Nucleus accumbens (tissue), 56 donors: ENCODE results near the gene SCRN2.

Source experiments
- DNase-seq, 56 donors: peaks; one replicate each; lab custom pipeline; 2025; lab: John Stamatoyannopoulos, UW

The SCRN2 gene

DNA sequence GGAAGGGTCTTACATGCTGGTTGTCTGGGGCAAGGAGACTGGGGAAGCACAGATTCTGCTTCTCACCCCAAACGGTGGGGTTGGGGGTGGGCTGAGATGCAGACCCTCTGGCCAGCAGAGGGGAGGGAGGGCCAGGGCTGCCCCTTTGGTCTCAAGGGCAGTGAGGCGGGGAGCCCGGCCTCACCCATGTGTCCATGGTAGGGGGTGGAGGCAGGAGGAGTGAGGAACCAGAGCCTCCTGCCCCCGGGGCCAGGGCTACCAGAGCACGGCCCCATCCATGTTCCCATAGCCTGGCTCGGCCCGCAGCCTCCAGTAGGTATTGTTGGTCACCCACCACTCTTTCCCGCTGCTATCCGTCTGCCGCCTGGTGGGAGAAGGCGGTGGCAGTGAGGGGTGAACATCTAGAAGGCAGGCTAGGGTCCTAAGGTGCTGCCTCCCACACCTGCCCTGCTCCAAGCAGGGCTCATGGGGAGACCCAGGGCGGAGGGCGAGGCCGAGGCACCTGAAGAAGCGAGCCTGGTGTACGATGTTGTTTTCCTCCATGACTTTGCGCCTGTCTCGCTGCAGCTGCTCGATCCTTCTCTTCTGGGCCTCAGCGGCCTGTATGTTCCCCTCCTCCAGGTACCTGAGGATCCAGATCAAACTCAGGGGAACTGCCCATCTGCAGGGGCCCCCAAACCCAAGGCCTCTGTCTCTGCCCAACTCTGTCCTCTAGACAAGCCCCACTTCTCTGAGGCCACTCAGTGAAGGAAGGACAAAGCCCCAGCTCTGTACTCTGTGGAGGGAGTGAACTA lies 32.8 kb downstream of the SCRN2 start:
- DNase-seq: no peak

DNA sequence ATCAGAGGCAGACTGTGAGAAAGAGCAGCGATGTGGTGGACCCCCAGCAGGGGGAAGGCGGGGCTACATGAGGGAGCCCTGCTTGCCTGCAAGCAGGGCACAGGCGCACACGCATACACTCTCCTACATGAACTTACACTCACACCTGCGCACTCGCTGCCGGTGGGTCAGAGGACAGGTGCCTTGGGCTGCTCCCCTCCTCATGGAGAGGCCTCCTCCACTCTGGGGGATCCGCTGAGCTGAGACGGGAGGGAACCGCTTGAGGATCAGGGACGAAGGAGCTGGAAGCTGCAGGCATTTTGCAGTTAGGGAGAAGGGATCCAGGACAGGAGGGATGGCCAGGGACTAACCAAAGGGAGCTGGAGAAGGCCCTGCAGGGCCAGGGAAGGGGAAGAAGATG lies 33.7 kb downstream of the SCRN2 start:
- DNase-seq: no peak

DNA sequence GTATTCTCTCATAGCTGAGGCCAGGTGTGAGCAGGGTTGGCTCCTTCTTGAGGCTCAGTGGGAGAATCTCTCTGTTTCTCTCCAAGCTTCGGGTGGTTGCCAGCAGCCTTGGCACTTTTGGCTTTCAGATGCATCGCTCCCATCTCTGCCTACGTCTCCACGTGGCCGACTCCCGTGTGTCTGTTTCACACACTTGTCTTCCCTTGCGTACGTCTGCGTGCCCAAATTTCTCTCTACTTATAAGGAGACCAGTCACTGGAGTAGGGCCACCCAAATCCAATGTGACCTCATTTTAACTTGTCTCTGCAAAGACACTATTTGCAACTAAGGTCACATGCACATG lies 34.2 kb downstream of the SCRN2 start:
- DNase-seq: no peak

DNA sequence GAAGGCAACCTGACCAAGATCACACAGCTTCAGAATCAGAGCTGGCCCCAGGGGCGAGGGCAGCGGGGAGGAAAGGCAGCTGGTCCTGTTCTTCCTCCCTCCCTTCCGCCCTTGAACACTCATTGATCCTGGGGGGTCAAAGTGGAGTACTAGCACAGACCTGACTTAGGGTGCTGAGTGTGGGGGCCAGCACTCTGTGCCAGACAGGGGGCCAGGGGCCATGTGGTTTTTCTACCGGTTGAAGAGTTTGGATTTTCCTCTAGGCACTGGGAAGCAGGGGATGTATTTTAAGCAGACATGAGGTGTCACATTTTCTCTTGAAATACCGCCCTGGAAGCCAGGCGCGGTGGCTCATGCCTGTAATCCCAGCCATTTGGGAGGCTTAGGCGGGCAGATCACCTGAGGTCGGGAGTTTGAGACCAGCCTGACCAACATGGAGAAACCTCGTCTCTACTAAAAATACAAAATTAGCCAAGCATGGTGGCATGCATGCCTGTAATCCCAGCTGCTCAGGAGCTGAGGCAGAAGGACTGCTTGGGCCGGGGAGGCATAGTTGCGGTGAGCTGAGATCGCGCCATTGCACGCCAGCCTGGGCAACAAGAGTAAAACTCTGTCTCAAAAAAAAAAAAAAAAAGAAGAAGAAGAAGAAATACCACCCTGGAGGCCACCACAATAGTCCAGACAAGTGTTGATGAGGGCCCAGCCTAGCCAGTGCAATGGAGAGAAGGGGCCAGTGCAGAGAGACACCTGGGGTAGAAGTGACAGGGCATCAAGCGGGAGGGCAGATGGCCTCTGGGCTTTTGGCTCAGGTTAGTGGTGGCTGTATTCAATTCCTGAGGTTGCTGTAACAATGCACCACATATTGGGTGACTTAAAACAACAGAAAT lies 34.8 kb downstream of the SCRN2 start:
- DNase-seq: no peak

DNA sequence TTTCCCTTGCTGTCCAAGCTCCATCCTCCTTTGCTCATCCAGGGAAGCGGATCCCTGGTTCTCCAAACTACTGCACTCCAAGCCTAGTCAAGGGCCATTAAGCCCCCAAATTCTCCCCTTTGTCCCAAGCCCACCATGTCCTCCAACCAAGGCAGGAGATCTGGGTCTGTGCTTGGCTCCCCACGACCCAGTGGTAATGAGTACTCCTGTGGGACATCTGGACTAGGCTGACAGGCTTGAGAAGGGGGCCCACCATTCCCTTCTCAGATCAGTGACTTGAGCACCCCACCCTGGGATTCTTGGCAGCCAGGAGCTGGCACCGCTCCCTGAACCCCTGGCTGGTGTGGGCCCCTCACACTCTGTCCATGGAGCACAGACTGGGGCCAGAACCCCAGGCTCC lies 36.6 kb downstream of the SCRN2 start:
- no peak for DNase-seq

DNA sequence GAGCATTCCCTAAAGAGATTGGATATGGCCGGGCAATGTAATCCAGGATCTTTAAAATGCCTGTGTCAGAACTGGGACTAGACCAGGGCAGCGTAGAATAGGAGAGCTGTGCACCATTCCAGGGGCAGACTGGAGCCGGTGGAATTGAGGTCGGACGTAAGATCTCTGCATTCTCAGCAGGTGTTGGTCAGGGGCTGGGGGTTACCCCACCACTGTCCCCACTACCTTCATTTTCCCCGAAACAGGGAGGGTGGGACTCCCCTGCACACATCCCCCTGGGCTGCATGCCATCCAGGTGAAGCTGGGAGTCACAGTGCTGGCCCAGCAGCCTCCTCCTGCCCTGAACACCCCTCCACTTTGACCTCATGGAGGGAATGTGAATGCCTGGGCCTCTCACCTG lies 37.3 kb downstream of the SCRN2 start:
- DNase-seq: no peak

DNA sequence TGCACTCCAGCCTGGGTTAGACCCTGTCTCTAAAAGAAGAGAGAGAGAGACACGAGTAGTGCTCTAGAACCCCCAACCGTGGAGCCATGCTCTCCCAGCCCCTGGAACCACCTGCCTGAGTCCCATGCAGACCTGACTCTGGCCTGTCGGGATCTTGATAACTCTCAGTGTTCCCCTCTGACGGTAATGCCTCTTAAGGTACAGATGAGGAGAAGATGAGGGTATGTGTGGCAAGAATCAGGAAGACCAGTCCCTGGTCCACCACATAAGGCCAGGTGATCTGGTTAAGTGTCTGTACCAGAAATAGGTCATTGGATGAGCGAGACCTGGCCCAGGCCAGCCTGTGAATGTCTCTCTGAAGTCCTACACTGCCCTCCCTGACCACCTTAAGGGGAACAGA lies 37.9 kb downstream of the SCRN2 start:
- DNase-seq: no peak

DNA sequence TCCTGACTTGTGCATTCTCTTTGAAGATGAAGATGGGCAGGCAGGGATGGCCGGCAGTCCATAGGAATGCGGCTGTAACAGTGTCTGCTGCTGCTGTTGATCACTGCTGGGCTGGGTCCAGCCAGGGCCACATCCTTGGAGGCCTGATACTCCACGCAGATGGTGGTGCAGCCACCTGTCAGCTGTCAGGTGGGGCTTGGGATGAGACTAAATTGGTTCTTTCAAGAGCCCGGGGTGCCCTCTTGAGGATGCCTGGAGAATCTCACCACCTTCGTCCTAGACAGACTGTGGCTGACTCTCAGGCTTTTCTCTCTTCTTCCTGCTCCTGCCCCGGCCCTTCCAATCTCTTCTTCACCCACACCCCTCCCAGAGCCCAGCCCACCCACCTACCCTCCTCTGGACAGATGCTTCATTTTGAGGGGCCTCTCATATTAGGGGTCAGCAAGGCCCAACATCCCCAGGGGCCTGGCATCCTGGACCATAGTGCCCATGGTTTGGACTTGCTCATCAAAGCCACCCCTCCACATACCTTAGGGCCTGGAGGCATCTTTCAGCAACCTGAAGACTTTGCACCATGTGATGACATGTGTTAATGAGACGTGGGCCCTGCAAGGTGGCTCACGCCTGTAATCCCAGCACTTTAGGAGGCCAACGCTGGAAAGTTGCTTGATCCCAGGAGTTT lies 38.6 kb downstream of the SCRN2 start:
- DNase-seq: peak in 28 of 56 donors; percentile 4 to 63 (median 14)

DNA sequence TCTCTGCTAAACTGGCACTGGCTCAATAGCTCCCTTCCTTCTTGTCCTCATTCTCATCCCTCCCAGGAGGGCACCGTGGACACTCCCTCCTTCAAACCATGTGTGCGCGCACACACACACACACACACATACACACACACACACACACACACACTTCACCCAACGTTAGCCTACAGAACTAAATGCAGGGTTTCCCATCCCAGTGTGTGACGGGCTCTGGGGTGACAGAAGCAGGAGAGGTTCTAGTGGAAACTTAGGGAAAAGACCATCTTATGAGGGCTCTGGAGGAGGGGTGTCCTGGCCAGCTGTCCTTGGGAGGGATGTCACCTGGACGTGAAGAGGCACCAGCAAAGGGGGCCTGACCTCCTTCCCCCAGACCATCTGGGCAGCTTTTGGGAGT lies 39.2 kb downstream of the SCRN2 start:
- DNase-seq: no peak

DNA sequence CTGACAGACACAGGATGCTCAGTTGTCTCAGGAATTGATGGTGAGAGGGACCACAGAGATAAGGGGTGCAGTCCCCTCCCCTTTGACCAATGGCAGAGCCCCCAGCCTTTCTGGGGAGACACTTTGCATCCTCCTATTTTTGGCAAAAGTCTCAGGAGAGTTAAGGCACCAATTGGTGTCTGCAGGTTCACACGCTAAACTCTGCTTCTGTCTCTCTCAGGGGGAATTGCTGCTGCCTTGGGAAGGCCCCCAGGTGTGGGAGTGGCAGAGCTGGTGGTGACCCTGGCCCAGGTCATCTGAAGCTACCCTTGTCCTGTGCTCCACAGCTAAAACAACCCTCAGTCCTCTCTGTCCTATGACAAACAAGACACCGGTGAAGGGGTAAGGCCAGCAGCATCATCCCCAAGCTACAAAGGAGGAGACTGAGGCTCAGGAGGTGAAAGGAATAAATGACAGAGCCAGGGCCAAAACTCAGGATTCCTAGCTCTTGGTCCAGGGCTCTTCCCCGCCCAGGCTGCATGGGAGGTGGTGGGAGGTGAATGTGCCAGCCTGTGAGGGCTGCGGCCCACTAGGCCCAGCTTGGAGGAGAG lies 39.8 kb downstream of the SCRN2 start:
- no peak for DNase-seq

DNA sequence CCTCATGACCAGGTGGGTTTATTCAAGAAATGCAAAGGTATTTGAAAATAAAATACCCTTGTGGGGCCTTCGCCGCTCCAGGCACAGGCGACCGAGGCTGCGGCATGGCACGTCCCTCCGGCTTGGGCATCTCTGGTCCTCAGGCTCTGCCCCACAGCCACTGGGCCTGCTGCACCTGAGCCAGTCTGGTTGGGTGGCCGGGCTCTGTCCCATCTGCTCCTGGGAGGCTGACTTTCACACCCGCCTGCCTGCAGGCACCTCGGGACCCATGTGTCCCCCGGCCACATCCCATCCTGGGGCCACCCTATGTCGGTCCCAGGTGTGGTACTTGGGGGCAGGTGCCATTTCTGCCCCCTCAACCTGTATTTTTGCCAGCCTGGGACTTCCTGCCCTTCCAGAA lies 40.4 kb downstream of the SCRN2 start:
- DNase-seq: no peak

DNA sequence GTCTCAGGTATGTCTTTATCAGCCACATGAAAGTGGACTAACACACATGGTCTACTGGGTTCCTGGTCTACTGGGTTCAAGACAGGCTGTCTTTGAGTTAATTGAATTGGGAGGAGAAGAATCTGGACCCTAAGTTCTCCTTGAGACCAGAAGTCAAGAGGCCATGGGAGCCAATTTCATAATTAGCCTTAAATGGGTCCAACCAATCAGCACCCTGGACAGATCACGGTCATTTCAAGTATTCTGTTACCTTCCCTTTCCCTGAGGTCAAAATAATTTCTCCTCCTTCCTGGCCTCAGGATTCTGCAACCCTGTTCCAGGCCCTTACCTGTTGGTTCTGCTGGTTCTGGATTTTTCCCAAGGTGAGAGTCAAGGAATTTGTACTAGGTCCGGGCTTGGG lies 43.3 kb downstream of the SCRN2 start:
- no peak for DNase-seq

DNA sequence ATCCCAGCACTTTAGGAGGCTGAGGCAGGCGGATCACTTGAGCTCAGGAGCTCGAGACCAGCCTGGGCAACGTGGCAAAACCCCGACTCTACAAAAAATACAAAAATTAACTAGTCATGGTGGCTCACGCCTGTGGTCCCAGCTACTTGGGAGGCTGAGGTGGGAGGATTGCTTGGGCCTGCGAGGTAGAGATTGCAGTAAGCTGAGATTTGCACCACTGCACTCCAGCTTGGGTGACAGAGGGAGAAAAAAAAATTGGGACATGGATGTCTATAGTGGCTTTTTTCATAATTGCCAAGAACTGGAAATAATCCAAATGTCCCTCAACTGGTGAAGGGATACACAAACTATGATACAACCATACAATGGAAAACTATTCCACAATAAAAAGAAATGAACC lies 48.1 kb downstream of the SCRN2 start:
- DNase-seq: no peak

DNA sequence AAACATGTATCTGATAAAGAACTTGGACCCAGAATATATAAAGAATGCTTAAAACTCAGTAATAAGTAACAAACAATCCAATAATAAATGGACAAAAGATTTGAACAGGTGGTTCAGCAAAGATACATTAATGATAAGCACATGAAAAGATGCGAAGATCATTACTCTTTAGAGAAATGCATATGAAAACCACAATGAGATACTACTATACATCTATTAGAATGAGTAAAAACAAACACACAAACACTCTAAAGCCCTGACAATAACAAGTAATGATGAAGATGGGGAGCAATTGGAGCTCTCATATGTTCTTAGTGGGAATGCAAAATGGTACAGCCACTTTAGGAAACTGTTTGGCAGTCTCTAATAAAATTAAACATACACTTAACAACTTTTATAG lies 48.6 kb downstream of the SCRN2 start:
- no peak for DNase-seq

DNA sequence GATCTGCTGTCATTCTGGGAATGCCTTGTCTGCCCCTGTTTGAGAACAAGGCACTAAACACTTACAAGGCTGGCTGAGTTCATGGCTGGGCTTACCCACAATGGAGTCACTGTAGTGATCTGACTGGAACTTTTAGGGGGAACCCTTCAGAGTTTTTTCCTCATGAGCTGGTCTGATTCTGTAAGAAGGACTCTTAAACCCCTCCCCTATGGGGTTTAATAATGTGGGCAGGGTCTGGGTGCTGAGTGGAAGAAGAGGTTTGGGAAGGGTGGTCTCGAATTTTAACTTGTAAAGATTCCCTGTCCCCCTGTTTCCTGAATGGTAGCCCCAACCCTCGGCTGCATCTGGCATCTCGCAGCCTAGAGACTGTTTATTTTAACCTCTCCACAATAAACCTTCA lies 50.0 kb downstream of the SCRN2 start:
- no peak for DNase-seq

DNA sequence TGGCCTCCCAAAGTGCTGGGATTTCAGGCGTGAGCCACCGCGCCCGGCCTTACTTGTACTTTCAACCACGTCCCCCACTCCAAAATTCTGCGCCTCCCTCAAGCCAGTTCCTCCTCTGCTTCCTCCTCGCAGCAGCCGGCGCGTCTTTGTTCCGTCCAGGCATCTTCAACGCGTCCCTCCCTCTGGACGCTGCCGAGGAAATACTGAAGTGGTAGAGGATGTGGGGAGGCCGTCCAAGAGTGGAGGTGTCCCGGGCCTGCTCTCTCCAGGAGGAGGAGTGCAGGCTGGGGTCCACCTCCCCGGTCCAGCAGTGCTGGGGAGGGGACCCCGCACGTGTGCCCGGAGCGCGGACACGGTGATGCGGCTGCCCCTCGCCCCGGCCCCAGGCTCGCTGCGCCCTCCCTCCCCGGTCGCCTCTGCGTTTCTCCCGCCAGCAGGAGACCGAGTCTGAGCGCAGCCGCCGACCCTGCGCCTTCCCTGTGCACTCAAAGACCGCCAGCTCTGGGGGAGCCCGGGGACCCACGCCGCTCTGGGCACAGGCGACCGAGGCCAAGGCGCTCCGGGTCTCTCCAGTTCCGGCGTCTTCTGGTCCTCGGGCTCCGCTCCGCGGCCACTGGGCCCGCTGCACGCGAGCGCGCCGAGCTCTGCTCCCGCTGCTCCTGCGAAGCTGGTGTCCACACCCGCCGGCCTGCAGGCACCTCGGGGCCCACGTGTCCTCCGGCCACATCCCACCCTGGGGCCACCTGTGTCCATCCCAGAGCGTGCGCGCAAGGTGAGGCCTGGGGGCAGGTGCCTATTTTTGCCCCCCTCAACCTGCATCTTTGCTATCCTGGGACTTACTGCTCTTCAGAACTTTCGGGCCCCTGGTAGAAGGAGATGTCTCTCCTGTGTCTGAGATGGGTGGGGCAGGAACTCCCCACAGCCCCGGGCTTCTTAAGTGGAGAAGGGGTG lies 51.2 kb downstream of the SCRN2 start:
- DNase-seq: peak in 27 of 56 donors; percentile 2 to 54 (median 15)
